ENCODE data around the gene TRIO. TPM values are rescaled to one million over a fixed set of nuclear protein-coding genes. Genes with fewer than 3 reads are reported as not detected.

TRIO gene
- total and polyA plus RNA-seq, 10 of the 15 experiments (the other 5 are each of a cell fraction or from before 2014, with no cell fraction given) = 5.1 to 96.4 (median 44.6) TPM

GRCh38 chr5:14348142-14348541 is 205.0 kb downstream of the TRIO start:
- FAIRE-seq = no peak
- RAD21 ChIA-PET (ENCODE audit: unreplicated experiment) = no interaction called here
- WGBS (ENCODE audit: insufficient coverage, insufficient replicate concordance, low lambda C conversion rate, missing lambda C conversion rate) = 92% methylated on average over 5 of the region's 5 CpGs

DNA sequence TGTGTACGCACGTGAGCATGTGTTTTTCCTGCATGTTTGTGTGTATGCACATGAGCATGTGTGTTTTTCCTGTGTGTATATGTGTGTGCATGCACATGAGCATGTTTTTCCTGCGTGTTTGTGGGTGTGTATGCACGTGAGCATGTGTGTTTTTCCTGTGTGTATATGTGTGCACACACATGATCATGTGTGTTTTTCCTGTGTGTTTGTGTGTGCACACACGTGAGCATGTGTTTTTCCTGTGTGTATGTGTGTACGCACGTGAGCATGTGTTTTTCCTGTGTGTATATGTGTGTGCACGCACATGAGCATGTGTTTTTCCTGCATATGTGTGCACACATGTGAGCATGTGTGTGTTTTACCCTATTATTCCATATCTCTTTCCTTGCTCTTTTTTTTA is 205.9 kb downstream of the TRIO start:
- in situ Hi-C loops (cut with MboI) = no loop called here
- H2AFZ ChIP-seq (ENCODE audit: control insufficient read depth, low read depth, low read length) = no peak overlapping the region
- TF ChIP-seq BHLHE40 (IDR thresholded peaks at IDR 0.05; ENCODE audit: borderline replicate concordance in 1 of 2, low read depth in 2 of 2, low read length in 1 of 2) (no peak), MYC (IDR thresholded peaks at IDR 0.05; ENCODE audit: insufficient read depth, insufficient read length, insufficient replicate concordance, low read length, severe bottlenecking) (no peak), JUNB (IDR thresholded peaks at IDR 0.05) (no peak), ZNF217 (IDR thresholded peaks at IDR 0.05) (no peak), MTA2 (IDR thresholded peaks at IDR 0.05; ENCODE audit: low read depth) (no peak)
- H3K79me2 ChIP-seq (ENCODE audit: control insufficient read depth, insufficient read depth, low read length) = no peaks in the 10 kb centered on the region
- 97% methylated on average over 8 of the region's 8 CpGs for WGBS (ENCODE audit: insufficient coverage, insufficient replicate concordance, low lambda C conversion rate, missing lambda C conversion rate)
- intact Hi-C loops (cut with micrococcal nuclease; ENCODE audit: unreplicated experiment) = no loop called here
- peaks cover 4% of the 10 kb centered on the region; the same call in 1 of the 2 replicates for H3K4me1 ChIP-seq (ENCODE audit: control insufficient read depth, insufficient read depth, low read length)
- FAIRE-seq = no peak
- CTCF ChIA-PET = no interaction called here
- H3K27ac ChIP-seq (ENCODE audit: control insufficient read depth, insufficient read depth) = no peak overlapping the region
- no peaks in the 10 kb centered on the region for H3K9me3 ChIP-seq (replicated peaks; ENCODE audit: control insufficient read depth, insufficient read depth, low read length)
- no peaks in the 10 kb centered on the region for H3K27me3 ChIP-seq (replicated peaks in 1 of 2; ENCODE audit: control insufficient read depth in 2 of 2, insufficient read depth in 2 of 2, low read length in 1 of 2)
- SMC1A ChIA-PET (ENCODE audit: uncharacterized antibody, unreplicated experiment) = interaction anchor here (1.5 kb wide), 1 partner anchor 361 kb away, joined by 3 read pairs; no protein-coding TSS in a partner anchor
- DNase-seq (ENCODE audit: low read depth, low spot score) = no peak
- BruUV-seq (replicated peaks) = no TSS peak
- H3K4me3 ChIP-seq = no peak overlapping the region
- POLR2A ChIA-PET = no interaction called here
- no peak overlapping the region for H3K9ac ChIP-seq (ENCODE audit: control insufficient read depth, insufficient read depth, low read length)
- peaks cover 0 to 4% of the 10 kb centered on the region in 2 experiments; a peak in 2 of 4 replicates for H3K36me3 ChIP-seq (ENCODE audit: control insufficient read depth in 2 of 2, insufficient read depth in 2 of 2, low read length in 1 of 2)
- no peak for ATAC-seq
- H3K4me2 ChIP-seq (ENCODE audit: control insufficient read depth, insufficient read depth) = no peak overlapping the region
- RAD21 ChIA-PET (ENCODE audit: unreplicated experiment) = no interaction called here
- H4K20me1 ChIP-seq (ENCODE audit: control insufficient read depth, insufficient read depth) = no peaks in the 10 kb centered on the region

More at GRCh38 chr5:14348142-14348541, 205.0 kb downstream of the TRIO start:
- Histone ChIP-seq H3K27ac (ENCODE audit: control insufficient read depth, insufficient read depth) (no peak overlapping the region), H3K4me1 (ENCODE audit: control insufficient read depth, insufficient read depth, low read length) (peaks cover 4% of the 10 kb centered on the region; the same call in 1 of the 2 replicates), H3K36me3 (ENCODE audit: control insufficient read depth in 2 of 2, insufficient read depth in 2 of 2, low read length in 1 of 2) (peaks cover 0 to 4% of the 10 kb centered on the region in 2 experiments; a peak in 2 of 4 replicates), H3K79me2 (ENCODE audit: control insufficient read depth, insufficient read depth, low read length) (no peaks in the 10 kb centered on the region), H4K20me1 (ENCODE audit: control insufficient read depth, insufficient read depth) (no peaks in the 10 kb centered on the region), H3K4me2 (ENCODE audit: control insufficient read depth, insufficient read depth) (no peak overlapping the region), H3K4me3 (no peak overlapping the region), H2AFZ (ENCODE audit: control insufficient read depth, low read depth, low read length) (no peak overlapping the region), H3K9ac (ENCODE audit: control insufficient read depth, insufficient read depth, low read length) (no peak overlapping the region), H3K27me3 (replicated peaks in 1 of 2; ENCODE audit: control insufficient read depth in 2 of 2, insufficient read depth in 2 of 2, low read length in 1 of 2) (no peaks in the 10 kb centered on the region), H3K9me3 (replicated peaks; ENCODE audit: control insufficient read depth, insufficient read depth, low read length) (no peaks in the 10 kb centered on the region)
- POLR2A ChIA-PET = no interaction called here
- SMC1A ChIA-PET (ENCODE audit: uncharacterized antibody, unreplicated experiment) = no interaction called here
- intact Hi-C loops (cut with micrococcal nuclease; ENCODE audit: unreplicated experiment) (no loop called here), in situ Hi-C loops (cut with MboI) (no loop called here)
- no TSS peak for BruUV-seq (replicated peaks)
- ATAC-seq (no peak), DNase-seq (ENCODE audit: low read depth, low spot score) (no peak)
- TF ChIP-seq MYB (IDR thresholded peaks at IDR 0.05; ENCODE audit: borderline replicate concordance, low read depth, low read length) (no peak), ATF7 (IDR thresholded peaks at IDR 0.05; ENCODE audit: low read depth) (no peak), HCFC1 (IDR thresholded peaks at IDR 0.05; ENCODE audit: low read length) (no peak), TCF12 (IDR thresholded peaks at IDR 0.05; ENCODE audit: low read depth, low read length) (no peak), FOS (IDR thresholded peaks at IDR 0.05; ENCODE audit: borderline replicate concordance, extremely low read depth, insufficient read length) (no peak), SIX5 (IDR thresholded peaks at IDR 0.05; ENCODE audit: low read depth, low read length, severe bottlenecking) (no peak), IRF4 (IDR thresholded peaks at IDR 0.05; ENCODE audit: low read depth, low read length) (no peak), ETV6 (conservative IDR thresholded peaks at IDR 0.05 in 1 of 2, IDR thresholded peaks at IDR 0.05 in 1 of 2; ENCODE audit: borderline replicate concordance in 1 of 2, low read depth in 1 of 2) (no peak), POLR2A (IDR thresholded peaks at IDR 0.05; ENCODE audit: low read depth, low read length) (no peak), JUND (IDR thresholded peaks at IDR 0.05; ENCODE audit: low read depth, low read length) (no peak), POU2F2 (IDR thresholded peaks at IDR 0.05; ENCODE audit: borderline replicate concordance, low read depth, low read length) (no peak), RAD51 (IDR thresholded peaks at IDR 0.05) (no peak)
- TF ChIP-seq, protein P1, sequence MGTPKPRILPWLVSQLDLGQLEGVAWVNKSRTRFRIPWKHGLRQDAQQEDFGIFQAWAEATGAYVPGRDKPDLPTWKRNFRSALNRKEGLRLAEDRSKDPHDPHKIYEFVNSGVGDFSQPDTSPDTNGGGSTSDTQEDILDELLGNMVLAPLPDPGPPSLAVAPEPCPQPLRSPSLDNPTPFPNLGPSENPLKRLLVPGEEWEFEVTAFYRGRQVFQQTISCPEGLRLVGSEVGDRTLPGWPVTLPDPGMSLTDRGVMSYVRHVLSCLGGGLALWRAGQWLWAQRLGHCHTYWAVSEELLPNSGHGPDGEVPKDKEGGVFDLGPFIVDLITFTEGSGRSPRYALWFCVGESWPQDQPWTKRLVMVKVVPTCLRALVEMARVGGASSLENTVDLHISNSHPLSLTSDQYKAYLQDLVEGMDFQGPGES (IDR thresholded peaks at IDR 0.05) = no peak
- CTCF ChIA-PET = no interaction called here
